Measurements from ENCODE around the gene BEAN1.

Gene BEAN1

DNA sequence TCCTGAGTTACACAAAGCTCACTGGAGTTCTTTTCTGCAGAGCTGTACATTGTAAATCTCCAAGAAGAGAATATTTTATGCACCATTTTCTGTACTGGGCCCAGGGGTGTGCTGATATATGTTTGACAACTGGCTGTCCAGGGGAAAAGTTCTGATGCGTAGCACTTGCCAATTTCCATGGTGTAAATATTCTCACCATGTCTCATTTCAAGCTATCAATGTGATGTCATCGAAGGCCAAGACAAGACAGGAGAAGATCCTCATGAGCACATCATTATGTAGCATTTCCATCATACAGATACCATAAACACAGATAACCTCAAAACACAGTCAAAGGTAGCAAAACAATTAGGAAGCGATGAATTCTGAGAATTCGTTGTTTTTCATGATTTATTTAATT lies 41.7 kb upstream of the BEAN1 start:
- no peak overlapping the region for H3K4me2 ChIP-seq (ENCODE audit: low read length)
- no peaks in the 10 kb centered on the region for H3K27me3 ChIP-seq (ENCODE audit: control insufficient read depth, insufficient read depth, low read length)
- peaks cover 9% of the 10 kb centered on the region for H3K4me1 ChIP-seq
- no peaks in the 10 kb centered on the region for H3K36me3 ChIP-seq (ENCODE audit: control insufficient read depth, insufficient read depth, low read length)
- no peaks in the 10 kb centered on the region for H3K79me2 ChIP-seq
- no peak overlapping the region for H3K27ac ChIP-seq
- H3K9me3 ChIP-seq (ENCODE audit: control insufficient read depth, low read length), result no peaks in the 10 kb centered on the region
- TF ChIP-seq, protein P1, sequence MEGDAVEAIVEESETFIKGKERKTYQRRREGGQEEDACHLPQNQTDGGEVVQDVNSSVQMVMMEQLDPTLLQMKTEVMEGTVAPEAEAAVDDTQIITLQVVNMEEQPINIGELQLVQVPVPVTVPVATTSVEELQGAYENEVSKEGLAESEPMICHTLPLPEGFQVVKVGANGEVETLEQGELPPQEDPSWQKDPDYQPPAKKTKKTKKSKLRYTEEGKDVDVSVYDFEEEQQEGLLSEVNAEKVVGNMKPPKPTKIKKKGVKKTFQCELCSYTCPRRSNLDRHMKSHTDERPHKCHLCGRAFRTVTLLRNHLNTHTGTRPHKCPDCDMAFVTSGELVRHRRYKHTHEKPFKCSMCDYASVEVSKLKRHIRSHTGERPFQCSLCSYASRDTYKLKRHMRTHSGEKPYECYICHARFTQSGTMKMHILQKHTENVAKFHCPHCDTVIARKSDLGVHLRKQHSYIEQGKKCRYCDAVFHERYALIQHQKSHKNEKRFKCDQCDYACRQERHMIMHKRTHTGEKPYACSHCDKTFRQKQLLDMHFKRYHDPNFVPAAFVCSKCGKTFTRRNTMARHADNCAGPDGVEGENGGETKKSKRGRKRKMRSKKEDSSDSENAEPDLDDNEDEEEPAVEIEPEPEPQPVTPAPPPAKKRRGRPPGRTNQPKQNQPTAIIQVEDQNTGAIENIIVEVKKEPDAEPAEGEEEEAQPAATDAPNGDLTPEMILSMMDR (IDR thresholded peaks at IDR 0.05), result no peak
- H2AFZ ChIP-seq, result no peak overlapping the region
- H3K4me3 ChIP-seq (ENCODE audit: low read depth, low read length), result no peak overlapping the region
- H3K9ac ChIP-seq, result no peak overlapping the region

DNA sequence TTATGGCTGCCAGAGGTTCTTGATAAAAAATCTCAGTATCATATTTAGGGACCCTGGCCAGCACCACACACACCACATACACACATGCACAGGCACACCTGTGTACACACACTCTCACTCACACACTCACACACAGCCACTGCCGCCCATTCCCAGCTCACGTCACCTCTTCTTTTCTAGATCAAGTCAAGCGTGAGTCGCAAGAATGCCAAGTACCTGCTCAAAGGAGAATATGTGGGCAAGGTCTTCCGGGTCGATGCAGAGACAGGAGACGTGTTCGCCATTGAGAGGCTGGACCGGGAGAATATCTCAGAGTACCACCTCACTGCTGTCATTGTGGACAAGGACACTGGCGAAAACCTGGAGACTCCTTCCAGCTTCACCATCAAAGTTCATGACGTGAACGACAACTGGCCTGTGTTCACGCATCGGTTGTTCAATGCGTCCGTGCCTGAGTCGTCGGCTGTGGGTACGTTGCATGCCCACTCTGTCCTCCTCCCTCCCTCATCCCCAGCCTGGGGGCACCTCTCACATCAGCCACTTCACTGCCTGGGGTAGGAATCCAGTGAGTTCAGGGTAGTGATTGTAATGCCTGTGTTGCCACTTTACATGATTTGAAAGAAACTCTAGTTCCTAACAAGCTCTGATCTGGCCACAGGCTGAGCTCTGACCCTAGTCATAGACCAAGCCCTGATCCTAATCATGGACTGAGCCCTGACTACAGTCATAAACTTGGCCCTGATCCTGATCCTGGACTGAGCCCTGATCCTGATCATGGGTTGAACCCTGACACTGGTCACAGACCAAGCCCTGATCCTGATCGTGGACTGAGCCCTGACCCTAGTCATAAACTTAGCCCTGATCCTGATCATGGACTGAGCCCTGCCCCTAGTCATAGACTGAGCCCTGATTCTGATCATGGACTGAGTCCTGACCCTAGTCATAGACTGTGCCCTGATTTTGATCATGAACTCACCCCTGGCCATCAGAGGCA lies 40.2 kb upstream of the BEAN1 start:
- H3K4me2 ChIP-seq (ENCODE audit: low read length), result no peak overlapping the region
- H3K36me3 ChIP-seq (ENCODE audit: control insufficient read depth, insufficient read depth, low read length), result no peaks in the 10 kb centered on the region
- H3K27me3 ChIP-seq (ENCODE audit: control insufficient read depth, insufficient read depth, low read length), result no peaks in the 10 kb centered on the region
- H3K4me1 ChIP-seq, result peaks cover 9% of the 10 kb centered on the region
- H3K9ac ChIP-seq, result no peak overlapping the region
- H3K79me2 ChIP-seq, result no peaks in the 10 kb centered on the region
- no peaks in the 10 kb centered on the region for H3K9me3 ChIP-seq (ENCODE audit: control insufficient read depth, low read length)
- peak overlapping the region; percentile 57 for H2AFZ ChIP-seq
- H3K27ac ChIP-seq, result no peak overlapping the region
- no peak overlapping the region for H3K4me3 ChIP-seq (ENCODE audit: low read depth, low read length)
- TF ChIP-seq, protein P1 (IDR thresholded peaks at IDR 0.05), result no peak

DNA sequence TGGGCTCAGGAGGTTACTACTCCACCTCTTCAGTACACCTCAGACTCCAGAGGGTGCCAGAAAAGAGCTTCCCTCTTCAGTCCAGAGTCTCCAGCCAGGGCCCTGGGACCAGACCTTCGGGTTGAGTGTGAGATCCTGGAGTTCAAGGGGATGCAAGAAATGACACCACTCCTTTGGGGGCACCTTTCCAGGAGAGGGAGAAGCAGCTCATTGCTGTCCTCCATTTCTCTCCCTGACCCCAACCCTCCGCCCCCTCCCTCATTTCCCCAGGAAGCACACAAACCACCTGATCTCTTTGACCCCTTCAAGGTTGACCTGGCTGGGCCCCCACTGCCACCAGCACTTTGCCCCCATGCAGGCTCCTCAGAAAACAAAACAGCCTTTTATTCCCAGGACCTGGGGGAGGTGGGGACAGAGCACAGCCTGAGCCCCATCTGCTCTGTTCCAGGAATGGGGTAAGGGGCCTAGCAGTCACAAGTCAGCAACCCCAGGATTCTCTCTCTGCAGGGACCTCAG lies 39.2 kb upstream of the BEAN1 start:
- no peak overlapping the region for H3K27ac ChIP-seq
- H3K27me3 ChIP-seq (ENCODE audit: control insufficient read depth, insufficient read depth, low read length), result no peaks in the 10 kb centered on the region
- H3K36me3 ChIP-seq (ENCODE audit: control insufficient read depth, insufficient read depth, low read length), result no peaks in the 10 kb centered on the region
- no peaks in the 10 kb centered on the region for H3K79me2 ChIP-seq
- H3K4me2 ChIP-seq (ENCODE audit: low read length), result no peak overlapping the region
- peaks cover 7% of the 10 kb centered on the region for H3K4me1 ChIP-seq
- H2AFZ ChIP-seq, result no peak overlapping the region
- no peaks in the 10 kb centered on the region for H3K9me3 ChIP-seq (ENCODE audit: control insufficient read depth, low read length)
- H3K9ac ChIP-seq, result no peak overlapping the region
- TF ChIP-seq, protein P1 (IDR thresholded peaks at IDR 0.05), result no peak
- no peak overlapping the region for H3K4me3 ChIP-seq (ENCODE audit: low read depth, low read length)

DNA sequence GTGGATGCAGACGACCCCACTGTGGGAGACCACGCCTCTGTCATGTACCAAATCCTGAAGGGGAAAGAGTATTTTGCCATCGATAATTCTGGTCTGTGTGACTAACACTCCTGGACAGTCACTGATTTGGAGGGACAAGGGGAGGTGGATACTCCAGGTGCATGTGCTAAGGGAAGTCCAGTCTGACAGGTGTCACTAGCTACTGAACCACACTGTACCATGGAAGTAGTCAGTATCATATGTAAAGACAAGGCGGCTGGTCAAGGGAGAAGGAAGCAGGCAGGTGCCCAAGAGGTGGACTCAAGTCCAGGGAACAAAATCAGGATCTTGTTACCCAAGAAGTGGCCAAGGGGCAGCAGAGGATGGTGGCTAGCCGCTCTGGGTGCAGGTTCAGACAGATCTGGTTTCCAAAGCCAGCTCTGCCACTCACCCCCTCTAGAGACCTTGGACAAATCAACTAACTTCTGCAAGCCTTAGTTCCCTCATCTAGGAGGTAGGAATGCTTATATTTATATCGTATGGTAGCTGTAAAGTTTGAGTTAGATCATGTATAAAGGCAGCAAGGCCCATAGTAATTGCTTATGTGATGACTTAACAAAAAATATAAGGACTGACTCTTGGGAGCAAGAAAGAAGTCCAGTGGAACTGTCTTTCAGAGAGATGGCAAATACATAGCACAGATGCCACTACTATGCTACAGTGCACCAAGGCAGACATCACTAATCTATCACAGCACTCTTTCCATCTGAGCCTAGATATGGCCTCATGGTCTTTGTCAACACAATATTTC lies 38.5 kb upstream of the BEAN1 start:
- no peaks in the 10 kb centered on the region for H3K4me1 ChIP-seq
- H3K79me2 ChIP-seq, result no peaks in the 10 kb centered on the region
- no peak overlapping the region for H2AFZ ChIP-seq
- no peak overlapping the region for H3K9ac ChIP-seq
- H3K36me3 ChIP-seq (ENCODE audit: control insufficient read depth, insufficient read depth, low read length), result no peaks in the 10 kb centered on the region
- H3K4me2 ChIP-seq (ENCODE audit: low read length), result no peak overlapping the region
- H3K9me3 ChIP-seq (ENCODE audit: control insufficient read depth, low read length), result no peaks in the 10 kb centered on the region
- H3K4me3 ChIP-seq (ENCODE audit: low read depth, low read length), result no peak overlapping the region
- H3K27me3 ChIP-seq (ENCODE audit: control insufficient read depth, insufficient read depth, low read length), result no peaks in the 10 kb centered on the region
- H3K27ac ChIP-seq, result no peak overlapping the region
- TF ChIP-seq, protein P1 (IDR thresholded peaks at IDR 0.05), result no peak
